VCaP (cell line): ENCODE measurements around the gene NLRX1.
"Not testable (repeated sequence)": the region's sequence is repeated elsewhere in the genome, so short reads cannot be mapped to it uniquely, and the experiment has no call there.

Experiments used
- H3K27ac ChIP-seq: fragments of 450-650 bp; 2 replicates; pipeline ENCODE4 v1.5.1; 2017
- TF ChIP-seq, protein P1 (sequence below): fragments of 450-650 bp; conservative IDR thresholded peaks from 2 replicates; pipeline ENCODE4 v1.5.1; 2017; ENCODE audit warnings: mild to moderate bottlenecking, moderate library complexity

The NLRX1 gene

GRCh38 chr11:119196833-119197483, 28.4 kb downstream of the NLRX1 start:
- TF ChIP-seq, protein P1, sequence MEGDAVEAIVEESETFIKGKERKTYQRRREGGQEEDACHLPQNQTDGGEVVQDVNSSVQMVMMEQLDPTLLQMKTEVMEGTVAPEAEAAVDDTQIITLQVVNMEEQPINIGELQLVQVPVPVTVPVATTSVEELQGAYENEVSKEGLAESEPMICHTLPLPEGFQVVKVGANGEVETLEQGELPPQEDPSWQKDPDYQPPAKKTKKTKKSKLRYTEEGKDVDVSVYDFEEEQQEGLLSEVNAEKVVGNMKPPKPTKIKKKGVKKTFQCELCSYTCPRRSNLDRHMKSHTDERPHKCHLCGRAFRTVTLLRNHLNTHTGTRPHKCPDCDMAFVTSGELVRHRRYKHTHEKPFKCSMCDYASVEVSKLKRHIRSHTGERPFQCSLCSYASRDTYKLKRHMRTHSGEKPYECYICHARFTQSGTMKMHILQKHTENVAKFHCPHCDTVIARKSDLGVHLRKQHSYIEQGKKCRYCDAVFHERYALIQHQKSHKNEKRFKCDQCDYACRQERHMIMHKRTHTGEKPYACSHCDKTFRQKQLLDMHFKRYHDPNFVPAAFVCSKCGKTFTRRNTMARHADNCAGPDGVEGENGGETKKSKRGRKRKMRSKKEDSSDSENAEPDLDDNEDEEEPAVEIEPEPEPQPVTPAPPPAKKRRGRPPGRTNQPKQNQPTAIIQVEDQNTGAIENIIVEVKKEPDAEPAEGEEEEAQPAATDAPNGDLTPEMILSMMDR: peak; percentile 95
- H3K27ac ChIP-seq: peak overlapping the region; percentile 7; the same call in 1 of the 2 replicates

DNA sequence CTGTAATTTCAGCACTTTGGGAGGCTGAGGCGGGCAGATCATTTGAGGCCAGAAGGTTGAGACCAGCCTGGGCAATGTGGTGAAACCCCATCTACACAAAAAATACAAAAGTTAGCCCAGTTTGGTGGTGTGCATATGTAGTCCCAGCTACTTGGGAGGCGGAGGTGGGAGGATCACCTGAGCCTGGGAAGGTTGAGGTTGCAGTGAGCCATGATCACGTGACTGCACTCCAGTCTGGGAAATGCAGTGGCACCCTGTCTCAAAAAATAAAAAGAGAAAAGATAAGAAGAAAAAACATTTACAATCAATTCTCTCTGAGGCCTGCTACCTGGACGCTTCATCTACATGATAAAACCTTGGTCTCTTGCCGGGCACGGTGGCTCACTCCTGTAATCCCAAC, 30.4 kb downstream of the NLRX1 start:
- TF ChIP-seq, protein P1: no peak
- peak overlapping the region; percentile 2; the same call in 1 of the 2 replicates for H3K27ac ChIP-seq

- not testable (repeated sequence) for H3K27ac ChIP-seq
Observed at GRCh38 chr11:119201236-119201635, 32.7 kb downstream of the NLRX1 start.

DNA sequence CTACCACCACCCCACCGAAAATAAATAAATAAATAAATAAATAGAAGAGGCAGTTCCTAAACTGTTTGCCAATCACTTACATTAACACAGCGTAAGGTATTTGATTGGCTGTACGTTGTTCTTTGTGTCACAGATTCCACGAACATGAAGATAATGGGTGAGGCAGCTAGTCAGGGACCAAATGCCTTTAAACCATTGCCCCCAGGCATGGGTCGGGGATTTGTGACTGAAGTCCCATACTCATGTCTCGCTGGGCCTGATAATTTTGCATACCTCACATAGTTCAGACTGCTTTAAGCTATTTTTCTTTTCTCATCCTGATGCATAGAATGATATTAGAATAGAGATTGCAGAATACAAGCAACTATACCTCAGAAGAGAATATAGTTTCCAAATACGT, 34.0 kb downstream of the NLRX1 start:
- TF ChIP-seq, protein P1: no peak
- H3K27ac ChIP-seq: no peak overlapping the region

DNA sequence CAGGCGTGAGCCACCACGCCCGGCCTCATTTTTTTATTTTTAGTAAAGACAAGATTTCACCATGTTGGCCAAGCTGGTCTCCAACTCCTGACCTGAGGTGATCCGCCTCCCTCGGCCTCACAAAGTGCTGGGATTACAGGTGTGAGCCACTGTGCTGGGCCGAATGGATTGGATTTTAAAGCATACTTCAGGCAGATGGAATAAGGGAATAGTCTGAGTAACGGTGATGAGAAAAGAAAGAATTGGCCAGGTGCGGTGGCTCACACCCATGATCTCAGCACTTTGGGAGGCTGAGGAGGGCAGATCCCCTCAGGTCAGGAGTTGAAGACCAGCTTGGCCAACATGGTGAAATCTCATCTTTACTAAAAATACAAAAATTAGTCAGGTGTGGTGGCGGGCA, 35.5 kb downstream of the NLRX1 start:
- TF ChIP-seq, protein P1: no peak

GRCh38 chr11:119205080-119205479, 36.6 kb downstream of the NLRX1 start:
- peak overlapping the region; percentile 90 for H3K27ac ChIP-seq
- TF ChIP-seq, protein P1: no peak

More for the DNA sequence above, 35.5 kb downstream of the NLRX1 start:
- H3K27ac ChIP-seq: no peak overlapping the region

- H3K27ac ChIP-seq: peak within 1 kb of the TSS; percentile 90
- TF ChIP-seq, protein P1: peak; percentile 99
Observed at GRCh38 chr11:119205574-119206510, 37.3 kb downstream of the NLRX1 start, which contains the start of gene CBL. CBL (plus strand) TSS chr11:119206339; CDS start chr11:119206418, 79 bp downstream.
